T follicular helper cell (primary cell): ENCODE results near the gene ANAPC15.
"Not testable (repeated sequence)": the region's sequence is repeated elsewhere in the genome, so short reads cannot be mapped to it uniquely, and the experiment has no call there.

Source experiments
- DNase-seq: peaks from one replicate; pipeline ENCODE4 v3.0.0-alpha.2; 2020; ENCODE audit warnings: low read depth
- total RNA-seq, 2 experiments: gene quantifications; one replicate each; lab custom pipeline; 2026; lab: John Stamatoyannopoulos, UW

ANAPC15 gene
- total RNA-seq: 22.2 to 24.4 reads per million in 2 experiments

DNA sequence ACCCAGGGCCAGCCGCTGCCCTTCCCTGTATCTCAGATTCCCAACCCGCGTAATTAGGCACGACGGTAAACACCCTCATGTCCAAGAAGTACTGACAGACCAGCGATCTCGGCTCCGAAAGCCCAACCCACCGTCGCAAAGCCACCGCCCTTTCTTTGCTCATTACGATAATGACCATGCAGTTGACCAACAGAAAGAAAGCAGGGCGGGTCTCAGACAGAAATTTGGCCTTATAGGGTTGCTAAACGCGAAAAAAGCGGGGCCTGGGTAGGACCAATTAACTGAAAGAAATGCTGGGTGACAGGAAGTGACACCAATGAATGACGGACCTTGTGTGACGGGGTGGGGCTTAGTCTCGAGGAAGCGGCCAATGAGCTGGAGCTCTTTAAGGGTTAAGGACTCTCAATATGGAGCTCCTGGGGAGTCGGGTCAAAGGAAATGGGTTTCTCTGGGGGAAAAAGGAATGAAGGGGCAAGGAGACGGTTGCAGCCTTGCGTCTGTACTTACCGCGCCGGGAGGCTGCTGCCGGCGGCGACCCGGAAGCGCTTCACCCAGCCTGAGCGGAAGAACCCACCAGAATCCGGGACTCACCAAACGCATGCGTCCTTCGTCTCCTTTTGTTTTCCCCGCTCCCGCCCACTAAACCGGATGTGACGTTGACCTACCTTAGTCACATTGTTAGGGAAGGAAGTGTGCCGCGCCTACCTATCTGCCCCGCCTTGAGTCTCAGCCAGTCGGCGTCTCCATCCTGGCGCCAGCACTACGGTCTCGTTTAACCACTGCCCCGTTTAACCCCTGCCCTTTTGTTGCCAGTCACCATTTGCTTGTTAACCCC lies at the start of gene ANAPC15:
TSS of gene ANAPC15 (minus strand) at position 553 of the 835 bp plus-strand sequence. CDS start 1,419 bp downstream, outside the sequence.
- DNase-seq: peak; percentile 97

DNA sequence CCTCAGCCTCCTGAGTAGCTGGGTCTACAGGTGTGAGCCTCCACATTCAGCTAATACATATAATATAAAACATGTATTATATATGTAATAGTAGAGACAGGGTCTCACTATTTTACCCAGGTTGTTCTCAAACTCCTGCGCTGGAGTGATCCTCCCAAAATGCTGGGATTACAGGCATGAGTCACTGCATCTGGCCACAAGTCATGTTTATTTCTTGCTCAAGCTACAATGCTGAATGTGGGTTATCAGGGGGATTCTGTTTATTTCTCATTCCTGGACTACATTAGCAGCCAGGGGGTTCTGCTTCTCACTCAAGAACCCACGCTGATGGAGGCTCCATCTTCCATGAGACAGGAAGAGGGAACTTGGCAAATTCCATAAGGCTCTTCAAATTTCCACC lies 47.8 kb upstream of the ANAPC15 start:
- DNase-seq: no peak

- no peak for DNase-seq
Measured at GRCh38 chr11:72157131-72157530, 44.6 kb upstream of the ANAPC15 start.

- no peak for DNase-seq
Measured at GRCh38 chr11:72155751-72156150, 43.3 kb upstream of the ANAPC15 start.

GRCh38 chr11:72154816-72155215 lies 42.3 kb upstream of the ANAPC15 start:
- DNase-seq: no peak

GRCh38 chr11:72153874-72154273 lies 41.4 kb upstream of the ANAPC15 start:
- not testable (repeated sequence) for DNase-seq

DNA sequence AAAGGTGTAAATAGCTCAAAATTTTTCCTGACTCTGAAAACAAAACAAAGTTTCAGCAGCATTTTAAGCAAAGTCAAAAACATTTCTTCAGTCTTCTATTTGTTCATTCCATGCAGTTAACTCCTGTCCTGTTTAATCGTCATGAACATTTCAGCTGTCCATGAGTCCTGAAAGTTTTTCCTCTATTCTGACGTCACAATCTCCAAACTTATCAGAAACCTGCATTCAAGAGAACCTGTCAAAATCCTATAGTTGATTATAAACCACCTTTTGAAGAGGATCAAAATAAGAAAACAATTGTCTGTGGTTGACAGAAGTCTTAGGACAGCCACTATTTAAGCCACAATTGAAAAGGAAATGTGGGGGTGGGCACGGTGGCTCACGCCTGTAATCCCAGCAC lies 38.4 kb upstream of the ANAPC15 start:
- no peak for DNase-seq

DNA sequence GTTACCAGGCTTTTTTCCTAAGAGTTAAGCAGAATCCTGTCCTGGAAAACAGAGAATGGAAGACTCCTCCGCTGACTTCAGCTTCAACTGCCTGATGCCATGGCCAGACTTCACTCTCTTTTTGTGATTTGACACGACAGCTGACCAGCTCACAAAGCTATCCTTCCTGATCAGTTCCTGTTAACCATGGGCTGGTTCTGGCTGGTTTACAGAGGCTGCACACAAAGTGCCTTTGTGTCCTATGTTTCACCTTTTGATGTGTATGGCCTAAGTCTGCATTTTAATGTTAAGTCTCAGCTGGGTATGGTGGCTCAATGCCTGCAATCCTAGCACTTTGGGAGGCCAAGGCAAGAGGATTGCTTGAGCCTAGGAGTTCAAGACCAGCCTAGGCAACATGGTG lies 34.1 kb upstream of the ANAPC15 start:
- no peak for DNase-seq

DNA sequence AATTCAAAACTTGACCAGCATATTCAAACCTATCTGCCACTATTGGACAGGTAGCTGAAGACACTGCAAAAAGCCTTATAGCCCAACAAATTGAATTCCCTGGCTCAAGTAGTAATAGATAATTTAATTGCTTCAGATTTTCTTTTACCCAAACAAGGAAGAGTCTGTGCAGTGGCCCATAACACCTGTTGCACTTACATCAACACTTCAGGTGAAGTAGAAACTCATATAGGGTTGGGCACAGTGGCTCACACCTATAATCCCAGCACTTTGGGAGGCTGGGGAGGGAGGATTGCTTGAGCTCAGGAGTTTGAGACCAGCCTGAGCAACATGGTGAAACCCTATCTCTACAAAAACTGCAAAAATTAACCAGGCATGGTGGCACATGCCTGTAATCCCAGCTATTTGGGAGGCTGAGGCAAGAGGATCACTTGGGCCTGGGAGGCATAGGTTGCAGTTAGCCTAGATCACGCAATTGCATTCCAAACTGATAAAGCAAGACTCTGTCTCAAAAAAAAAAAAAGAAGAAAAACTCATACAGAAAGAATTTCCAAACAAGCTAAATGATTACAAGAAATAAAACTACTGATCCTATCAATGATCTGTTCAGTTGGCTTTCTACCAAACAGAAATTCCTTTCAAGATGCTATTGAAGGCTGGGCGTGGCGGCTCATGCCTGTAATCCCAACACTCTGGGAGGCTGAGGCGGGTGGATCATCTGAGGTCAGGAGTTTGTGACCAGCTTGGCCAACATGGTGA lies 32.5 kb upstream of the ANAPC15 start:
- DNase-seq: no peak

- not testable (repeated sequence) for DNase-seq
Measured at GRCh38 chr11:72142543-72142942, 30.0 kb upstream of the ANAPC15 start.

GRCh38 chr11:72142086-72142485 lies 29.6 kb upstream of the ANAPC15 start:
- not testable (repeated sequence) for DNase-seq

- DNase-seq: no peak
Measured at GRCh38 chr11:72141066-72141465, 28.6 kb upstream of the ANAPC15 start.

DNA sequence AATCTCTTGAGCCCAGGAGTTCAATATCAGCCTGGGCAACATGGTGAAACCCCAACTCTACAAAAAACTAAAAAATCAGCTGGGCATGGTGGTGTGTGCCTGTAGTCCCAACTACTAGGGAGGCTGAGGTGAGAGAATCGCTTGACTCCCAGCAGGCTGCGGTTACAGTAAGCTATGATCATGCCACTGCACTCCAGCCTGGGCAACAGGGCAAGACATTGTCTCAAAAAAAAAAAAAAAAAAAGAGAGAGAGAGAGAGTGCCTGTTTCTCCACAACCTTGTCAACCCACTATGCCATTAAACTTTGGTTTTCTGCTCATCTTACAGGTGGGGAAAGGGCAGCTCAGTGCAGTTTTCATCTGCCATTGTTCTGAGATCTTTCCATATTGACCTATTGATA lies 28.2 kb upstream of the ANAPC15 start:
- no peak for DNase-seq

DNA sequence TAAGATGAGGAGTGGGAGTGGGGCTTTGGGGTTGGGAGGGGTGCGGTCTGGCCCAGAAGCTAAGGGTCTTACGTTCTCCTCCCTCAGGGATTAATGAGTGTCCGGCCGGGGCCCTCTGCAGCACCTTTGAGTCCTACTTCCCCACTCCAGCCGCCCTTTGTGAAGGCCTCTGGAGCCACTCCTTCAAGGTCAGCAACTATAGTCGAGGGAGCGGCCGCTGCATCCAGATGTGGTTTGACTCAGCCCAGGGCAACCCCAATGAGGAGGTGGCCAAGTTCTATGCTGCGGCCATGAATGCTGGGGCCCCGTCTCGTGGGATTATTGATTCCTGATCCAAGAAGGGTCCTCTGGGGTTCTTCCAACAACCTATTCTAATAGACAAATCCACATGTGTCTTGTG lies 27.0 kb upstream of the ANAPC15 start:
- no peak for DNase-seq

DNA sequence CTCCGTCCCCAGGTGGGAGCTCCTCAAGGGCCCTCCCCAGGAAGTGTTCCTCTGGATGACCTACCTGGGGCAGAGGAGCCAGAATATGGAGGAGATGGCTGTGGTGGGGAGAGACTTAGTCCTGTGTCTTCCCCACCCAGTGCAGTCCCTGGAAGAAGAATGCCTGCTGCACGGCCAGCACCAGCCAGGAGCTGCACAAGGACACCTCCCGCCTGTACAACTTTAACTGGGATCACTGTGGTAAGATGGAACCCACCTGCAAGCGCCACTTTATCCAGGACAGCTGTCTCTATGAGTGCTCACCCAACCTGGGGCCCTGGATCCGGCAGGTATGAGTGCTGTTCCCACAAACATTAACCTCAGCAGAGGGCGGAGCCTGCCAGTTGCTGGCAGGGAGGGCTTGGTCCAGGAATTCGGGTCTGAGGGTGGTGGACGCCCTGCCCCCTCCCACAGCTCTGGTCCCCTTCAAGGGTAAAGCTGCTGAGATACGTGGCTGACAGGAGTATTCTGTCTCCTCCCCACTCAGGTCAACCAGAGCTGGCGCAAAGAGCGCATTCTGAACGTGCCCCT lies 26.4 kb upstream of the ANAPC15 start:
- DNase-seq: no peak

DNA sequence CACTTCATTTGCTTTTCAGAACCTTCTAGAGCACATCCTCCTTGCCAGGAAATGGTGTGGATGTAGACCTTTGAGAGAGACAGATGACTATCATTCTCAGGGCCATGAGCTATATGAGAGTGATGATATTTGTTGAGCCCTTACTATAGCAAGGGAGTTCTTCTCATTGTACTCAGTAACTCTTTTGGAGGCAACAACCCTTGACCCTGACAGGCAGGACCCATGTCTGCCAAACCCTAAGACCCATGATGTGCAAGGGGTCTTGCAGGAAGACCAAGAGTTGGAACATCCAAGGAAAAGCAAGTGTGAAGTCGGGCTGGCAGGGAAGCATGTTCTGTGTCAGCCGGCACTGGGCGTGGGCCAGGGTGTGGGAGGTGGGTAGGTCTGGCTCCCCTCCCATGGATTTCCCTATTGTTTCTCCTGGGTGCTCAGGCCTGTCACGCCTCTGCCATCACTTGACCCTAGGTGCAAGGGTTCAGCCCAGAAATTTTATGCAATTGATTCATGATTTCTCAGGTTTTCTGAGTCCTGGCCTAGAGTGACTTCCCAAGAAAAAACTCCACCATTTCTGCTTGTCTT lies 24.3 kb upstream of the ANAPC15 start:
- no peak for DNase-seq

- no peak for DNase-seq
Measured at GRCh38 chr11:72135891-72136683, 23.6 kb upstream of the ANAPC15 start.

- DNase-seq: not testable (repeated sequence)
Measured at GRCh38 chr11:72135473-72135872, 23.0 kb upstream of the ANAPC15 start, which contains the start of gene FOLR3. Gene FOLR3 (plus strand): TSS chr11:72135725. CDS start chr11:72135953, 228 bp downstream.

DNA sequence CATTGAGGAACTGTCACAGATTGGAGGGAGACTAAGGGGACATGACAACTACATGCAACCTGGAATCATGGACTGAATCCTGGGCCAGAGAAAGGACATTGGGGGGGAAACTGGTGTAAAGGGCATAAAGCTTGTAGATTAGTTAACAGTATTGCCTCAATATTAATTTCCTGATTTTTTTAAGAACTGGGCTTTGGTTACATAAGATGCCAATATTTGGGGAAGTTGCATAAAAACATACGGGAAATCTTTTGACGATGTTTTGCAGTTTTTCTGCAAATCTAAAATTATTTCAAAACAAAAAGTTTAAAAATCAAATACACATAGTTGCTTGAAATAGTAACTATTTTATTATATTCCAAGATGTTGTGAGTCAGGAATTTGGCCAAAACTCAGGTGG lies 20.2 kb upstream of the ANAPC15 start:
- no peak for DNase-seq

DNA sequence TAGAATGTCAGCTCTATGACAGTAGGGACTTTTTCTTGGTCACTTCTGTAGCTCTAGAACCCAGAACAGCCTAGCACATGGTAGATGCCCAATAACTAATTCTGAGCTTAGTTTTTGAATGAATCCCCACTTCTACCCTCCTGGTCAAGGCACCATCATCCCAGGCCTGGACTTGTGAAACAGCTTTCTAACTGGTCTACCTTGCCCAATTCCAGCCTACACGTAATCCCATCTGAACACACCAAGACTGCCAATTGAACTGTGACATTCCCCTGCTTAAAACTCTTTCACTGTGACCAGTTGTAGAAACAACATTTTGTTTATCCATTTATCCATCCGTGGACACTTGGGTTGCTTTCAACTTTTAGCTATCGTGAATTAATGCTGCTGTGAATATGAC lies 16.9 kb upstream of the ANAPC15 start:
- DNase-seq: no peak

DNA sequence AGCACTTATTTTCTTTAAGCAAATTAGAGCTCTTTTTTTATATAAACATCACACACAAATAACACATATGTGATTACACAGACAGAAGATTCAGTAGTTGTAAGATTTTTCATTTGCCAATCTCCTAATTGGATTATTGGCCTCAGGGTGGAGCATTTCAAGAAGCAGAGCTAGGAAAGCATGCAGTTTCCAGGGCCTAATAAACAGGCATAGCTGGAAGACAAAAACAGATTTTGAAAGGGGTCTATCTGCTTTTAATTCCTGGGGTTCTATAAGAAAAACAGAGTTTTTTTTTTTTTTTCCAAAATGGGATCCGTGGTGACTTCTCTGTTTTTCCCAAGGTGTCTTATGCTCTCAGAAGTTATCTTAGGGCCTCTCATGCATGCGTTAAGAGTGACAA lies 15.4 kb upstream of the ANAPC15 start:
- DNase-seq: no peak
